Islet precursor cell (in vitro differentiated cells): ENCODE data around the gene CLSTN2.

Experiments
- DNase-seq: peaks from one replicate; pipeline ENCODE4 v3.0.0-alpha.2; 2018

CLSTN2 gene

DNA sequence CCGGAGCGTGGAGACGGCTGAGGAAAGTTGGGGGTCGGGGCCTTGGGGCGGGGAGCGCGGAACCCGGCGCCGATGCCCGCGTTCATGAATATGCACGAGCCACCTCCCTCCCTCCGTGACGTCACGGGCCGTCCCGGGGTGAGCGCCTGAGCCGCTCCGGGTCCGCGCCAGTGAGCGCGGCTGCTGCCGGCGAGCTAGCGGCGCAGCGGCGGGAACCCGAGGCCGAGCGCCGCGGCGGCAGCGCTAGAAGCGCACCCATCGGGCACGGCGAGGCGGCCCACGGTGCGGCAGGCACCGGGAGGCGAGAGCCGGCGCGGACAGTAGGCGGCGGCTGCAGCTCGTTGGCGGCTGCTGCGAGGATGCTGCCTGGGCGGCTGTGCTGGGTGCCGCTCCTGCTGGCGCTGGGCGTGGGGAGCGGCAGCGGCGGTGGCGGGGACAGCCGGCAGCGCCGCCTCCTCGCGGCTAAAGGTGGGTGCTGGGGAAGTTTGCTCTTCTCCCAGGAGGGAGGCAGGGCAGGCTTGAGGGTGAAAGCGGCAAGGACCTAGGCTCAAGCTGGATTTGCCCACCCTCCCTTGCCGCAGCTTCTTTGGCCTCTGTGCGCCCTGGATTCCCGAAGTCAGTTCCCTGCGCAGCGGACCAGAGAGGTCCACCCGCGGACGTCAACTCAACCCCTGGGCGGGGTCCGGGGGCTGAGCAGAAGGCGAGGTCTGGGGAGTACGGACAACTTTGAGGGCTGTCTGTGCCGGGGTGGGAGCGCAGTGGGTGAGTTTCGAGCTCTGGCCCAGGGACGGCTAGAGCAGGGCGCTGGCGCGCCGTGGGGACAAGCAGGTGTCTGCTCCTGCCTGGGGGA lies at the start of gene CLSTN2:
Gene CLSTN2 (plus strand): TSS at position 170 of the 850 bp plus-strand sequence.
- peak; percentile 83 for DNase-seq

DNA sequence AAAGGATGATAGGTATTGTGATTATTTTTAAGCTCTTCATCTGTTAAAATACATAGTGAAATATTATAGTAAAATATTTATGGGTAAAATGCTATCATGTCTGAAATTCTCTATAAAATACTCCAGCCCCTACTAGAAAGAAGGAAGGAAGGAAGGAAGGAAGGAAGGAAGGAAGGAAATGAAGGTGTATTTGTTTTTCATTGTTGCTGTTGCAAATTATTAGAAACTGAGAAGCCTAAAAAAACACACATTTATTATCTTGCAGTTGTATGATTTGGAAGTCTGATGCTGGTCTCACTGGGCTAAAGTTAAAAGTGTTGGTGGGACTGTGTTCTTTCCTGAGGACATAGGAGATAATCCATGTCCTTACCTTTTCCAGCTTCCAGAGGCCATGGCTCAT lies 47.6 kb upstream of the CLSTN2 start:
- DNase-seq: no peak

DNA sequence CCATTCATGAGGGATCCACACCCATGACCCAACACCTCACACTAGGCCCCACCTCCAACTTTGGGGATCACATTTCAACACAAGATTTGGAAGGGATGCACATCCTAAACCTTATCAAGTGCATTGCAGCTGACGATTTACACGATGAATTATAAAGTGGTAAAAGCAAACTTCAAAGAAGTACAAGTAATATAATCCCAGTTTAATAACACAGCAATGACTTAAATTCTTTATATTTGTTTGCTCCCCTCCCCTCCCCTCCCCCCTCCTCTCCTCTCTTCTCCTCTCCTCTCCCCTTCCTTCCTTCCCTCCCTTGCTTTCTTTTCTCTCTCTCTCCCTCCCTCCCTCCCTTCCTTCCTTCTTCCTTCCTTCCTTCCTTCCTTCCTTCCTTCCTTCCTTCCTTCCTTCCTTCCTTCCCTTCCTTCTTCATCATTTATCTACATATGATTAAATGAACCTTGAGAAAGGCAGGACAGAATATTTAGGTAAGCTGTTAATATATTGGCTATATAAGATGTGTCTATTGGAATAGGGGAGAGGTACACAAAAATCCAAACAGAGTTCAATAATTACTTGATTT lies 46.3 kb upstream of the CLSTN2 start:
- no peak for DNase-seq

DNA sequence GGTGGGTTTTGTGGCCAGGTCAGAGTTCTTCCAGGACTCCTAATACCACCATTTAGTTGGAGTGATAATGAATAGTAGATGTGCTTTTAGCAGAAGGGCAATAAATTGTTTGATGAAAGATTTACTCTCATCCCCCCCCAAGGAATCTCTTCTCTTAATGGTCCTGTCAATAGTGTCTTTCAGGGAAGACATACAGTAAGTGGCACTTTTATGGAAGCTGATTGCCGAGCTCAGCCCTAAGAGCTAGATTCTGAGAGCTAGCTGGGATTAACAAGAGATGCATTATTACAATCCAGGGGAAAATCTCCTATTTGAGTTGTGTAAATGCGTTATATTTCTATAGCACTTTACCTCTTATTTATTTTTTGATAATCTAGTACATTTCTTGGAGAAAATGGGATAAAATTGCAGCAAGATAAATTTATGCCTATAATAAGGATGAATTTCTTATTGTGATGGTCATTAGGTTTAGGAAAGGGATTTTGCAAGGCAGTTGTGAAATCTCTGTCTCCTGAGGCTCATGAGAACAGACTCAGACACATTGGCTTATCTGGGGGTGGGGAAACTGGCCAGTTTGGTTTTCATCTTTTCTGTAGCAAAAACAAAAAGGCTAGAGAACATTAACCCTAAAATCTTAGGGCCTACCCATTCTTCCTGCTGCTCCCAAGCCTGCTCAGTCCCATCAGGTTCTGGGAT lies 41.6 kb upstream of the CLSTN2 start:
- peak; percentile 69 for DNase-seq

DNA sequence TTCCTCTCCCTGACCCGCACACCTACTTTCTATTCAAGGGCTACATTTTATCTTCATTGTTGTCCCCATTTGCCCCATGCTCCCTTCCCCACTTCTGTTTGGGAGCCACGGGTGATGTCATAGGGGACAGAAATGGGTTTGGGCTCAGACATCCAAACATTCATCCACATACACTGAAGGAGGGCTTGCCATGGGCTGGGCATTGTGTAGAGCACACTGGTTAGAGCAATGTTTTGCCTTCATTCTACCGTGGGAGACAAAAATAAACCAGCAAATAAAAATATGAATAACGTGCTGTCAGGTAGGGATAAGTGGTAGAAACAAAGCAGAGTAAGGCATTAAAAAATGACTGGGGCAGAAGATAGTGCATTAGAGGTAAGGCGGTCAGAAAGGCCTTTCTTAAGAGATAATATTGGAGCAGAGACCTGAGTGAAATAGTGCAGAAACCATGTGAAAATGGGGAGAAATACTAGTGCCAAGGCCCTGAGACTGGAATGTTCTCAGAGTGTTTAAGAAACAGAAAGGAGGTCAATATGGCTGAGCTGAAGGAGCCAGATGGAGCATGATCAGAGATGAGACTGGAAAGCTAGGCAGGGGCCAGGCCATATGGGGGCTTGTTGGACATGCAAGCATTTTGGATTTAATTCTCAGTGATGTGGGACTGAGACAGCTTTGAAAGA lies 40.9 kb upstream of the CLSTN2 start:
- DNase-seq: no peak

DNA sequence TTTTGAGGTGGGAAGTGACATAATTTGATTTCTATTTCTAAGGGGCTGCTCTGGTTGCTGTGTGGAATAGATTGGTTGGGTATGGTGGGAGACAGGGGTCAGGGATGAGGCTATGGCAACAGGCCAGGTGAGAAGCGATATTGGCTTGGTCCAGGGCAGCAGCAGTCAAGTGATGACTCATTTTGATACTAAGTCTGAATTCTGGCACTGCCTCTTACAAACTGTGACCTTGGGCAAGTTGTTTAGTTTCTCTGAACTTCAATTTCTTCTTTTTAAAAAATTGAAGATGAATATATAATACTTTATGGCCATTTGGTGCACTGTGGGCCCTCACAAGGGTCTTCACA lies 40.4 kb upstream of the CLSTN2 start:
- no peak for DNase-seq

DNA sequence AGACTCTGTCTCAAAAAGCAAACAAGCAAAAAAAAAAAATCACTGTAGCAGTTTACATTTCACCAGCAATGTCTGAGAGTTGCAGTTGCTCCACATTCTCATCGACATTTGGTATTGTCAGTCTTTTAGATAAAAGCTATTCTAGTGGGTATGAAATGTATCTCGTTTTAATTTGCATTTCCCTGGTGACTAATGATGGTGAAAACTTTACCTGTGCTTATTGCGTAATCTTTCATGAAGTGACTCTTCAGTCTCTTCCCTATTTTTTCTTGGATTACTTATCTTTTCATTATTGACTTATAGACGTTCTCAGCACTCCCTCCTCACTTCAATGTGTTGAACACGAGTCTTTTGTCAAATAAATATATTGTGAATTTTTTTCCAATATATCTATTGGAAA lies 37.2 kb upstream of the CLSTN2 start:
- DNase-seq: no peak

DNA sequence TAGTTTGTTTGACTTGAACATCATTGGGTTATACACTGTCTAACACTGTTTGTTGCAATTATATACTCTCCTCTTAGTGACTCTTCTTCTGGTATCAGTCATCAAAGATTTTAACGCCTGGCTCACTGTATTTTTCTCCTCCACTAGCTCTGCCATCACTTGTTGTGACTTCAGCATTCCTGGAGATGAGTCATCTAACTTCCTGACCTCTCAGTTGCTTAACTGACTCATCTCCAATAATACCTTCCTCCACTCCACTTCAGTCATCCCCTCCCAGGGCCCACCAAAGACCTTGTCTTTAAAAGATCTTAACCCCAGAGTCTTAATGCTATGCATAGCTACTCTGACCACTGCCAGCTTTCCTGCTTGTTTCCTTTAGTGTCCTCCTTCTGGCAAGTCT lies 28.6 kb upstream of the CLSTN2 start:
- DNase-seq: peak; percentile 97

DNA sequence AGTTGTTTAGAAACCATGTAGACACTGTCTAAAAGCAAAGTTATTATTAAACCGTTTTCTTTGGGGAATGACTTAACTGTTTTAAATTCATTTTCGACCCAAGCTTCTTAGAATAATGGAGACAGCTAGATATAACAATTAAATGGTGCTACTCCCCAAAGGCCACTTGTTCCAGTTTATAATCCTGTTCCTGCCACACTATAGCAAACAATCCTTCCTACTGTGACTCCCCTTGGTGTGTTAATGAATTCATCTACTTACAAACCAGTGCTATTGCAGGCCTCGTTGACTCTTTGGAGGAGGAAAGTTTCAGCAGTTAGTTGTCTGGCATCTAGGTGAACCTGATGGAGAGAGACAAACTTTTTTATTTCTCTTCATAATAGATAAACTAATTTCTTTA lies 25.2 kb upstream of the CLSTN2 start:
- no peak for DNase-seq

DNA sequence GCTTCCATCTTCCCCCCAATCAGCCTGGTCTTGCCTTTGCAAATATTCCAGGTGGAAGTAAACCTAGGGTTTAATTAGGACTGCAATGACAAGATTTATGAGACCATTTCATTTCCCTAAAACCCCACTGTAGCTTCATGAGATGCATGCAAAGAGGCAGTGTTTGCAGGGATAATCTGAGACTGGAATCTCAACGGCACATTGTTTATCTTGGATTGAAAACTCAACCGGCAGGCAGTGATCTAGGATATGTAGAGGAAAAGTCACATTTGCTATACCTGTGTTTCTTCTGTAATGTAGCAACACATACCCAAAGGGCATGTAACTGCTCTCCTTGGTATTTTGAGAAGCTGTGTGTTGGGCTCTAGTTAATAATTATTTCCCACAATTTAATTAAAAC lies 18.7 kb upstream of the CLSTN2 start:
- DNase-seq: no peak

DNA sequence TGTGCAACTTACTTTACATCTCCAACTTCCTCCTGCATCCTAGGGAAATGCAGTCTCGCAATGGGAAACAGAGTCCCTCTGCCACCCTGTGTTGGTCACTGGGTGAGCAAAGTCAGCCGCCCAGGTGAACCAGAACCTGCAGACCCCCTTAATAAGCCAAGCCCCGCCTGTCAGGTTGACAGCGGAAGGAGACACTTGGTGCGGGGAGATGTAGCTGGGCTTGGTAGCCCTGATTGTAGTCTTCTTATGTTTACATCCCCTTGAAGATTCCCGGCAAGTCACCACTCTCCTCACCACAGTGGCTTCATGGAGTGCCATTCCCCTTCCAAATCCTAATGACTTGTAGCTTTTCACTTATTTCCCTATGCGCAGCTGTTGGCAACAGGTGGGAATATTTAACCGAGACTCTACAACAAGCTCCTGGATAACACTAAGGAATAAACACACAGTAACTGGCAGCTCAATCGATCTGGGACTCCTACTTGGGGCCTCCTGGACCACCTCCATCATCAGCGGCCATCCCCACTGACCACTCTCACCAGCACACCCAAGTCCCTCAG lies 17.7 kb upstream of the CLSTN2 start:
- no peak for DNase-seq

DNA sequence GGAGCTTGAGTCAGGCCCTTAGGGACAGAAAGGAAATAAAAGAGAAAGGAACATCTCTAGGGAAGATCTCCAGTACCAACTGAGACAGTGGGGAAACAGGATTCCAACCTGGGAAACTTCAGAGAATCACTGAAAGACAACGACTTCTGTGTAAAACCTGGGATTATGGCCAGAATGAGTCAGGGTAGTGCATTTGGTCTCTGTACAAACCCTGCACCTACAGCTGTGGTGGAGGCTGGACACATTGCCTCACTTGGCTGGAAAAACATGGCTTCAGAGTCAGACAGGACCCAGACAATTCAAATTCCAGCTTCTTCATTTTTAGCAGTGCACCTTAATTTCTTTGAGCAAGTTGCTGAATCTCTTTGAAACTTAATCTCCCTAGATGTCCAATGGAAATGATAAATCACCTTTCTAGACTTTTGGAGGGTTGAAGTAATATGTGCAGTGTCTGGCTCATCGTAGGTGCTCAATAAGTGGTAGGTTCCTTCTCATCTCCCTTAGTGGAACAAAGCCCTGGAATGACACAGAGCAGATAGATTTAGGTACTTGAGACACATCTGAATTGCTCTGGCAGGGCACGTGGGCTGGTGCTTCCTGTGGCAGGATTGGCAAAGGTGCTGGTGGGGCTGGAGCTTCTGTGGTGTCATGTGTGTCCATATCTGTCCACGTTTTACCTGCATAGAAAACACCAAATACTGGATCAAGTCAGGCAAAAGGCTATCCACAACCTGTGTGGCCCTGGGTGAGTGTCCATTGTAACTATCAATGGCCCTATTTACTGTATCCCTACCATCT lies 6.1 kb upstream of the CLSTN2 start:
- DNase-seq: no peak

DNA sequence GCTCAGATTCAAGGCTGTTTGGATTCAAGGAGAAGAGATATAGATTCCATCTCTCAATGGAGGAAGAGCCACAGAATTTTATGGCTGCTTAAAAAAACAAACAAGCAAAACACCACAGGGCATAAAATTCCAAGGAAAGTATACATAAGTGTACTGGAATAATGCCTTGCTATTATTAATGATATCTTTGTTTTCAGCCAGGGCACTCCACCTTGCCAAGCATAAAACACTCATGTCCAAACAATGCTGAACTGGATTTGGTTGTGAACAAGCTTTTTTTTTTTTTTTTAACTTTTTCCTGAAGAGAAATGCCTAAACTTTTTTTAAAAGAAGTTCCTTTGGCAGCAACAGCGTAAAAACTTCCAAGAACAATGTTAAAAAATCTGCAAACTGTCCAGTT lies 4.8 kb upstream of the CLSTN2 start:
- DNase-seq: no peak

DNA sequence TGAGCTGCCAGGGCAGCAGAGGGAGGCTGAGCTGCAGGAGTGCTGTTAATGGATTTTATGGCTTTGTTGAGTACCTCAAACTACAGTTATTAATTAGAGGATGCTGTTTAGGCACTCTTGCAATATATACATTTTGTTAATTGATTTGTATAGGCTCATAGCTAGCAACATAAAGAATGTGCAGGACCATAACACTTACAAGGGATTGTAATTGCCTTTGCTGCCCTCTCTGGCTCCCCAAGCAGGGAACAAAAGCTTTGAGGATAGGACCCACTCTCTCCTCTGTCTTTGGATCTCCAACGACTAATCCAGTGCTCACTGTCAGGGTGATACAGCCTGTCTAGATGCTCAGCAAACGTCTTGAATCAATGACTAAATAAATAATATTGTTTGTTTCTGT lies 1.2 kb upstream of the CLSTN2 start:
- no peak for DNase-seq

DNA sequence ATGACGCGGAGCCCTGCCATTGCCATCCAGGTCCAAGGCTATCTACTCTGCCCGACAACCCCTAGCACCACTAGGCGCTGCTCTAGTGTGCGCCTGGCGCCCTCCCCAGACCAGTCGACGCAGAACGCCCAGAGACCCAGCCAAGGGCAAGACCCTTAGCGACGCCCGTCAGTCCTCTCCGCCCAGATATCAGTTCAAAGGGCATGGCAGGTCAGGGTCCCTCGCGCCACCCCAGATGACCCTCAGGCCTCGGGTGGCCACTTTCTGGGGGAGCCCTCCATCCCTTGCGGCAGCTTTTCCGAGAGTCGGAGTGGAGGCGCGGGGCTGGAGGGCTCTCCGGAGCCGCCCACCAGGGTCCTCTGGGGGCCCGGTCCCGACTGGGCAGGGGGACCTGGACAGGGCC lies 371 bp upstream of the CLSTN2 start:
- peak; percentile 94 for DNase-seq

DNA sequence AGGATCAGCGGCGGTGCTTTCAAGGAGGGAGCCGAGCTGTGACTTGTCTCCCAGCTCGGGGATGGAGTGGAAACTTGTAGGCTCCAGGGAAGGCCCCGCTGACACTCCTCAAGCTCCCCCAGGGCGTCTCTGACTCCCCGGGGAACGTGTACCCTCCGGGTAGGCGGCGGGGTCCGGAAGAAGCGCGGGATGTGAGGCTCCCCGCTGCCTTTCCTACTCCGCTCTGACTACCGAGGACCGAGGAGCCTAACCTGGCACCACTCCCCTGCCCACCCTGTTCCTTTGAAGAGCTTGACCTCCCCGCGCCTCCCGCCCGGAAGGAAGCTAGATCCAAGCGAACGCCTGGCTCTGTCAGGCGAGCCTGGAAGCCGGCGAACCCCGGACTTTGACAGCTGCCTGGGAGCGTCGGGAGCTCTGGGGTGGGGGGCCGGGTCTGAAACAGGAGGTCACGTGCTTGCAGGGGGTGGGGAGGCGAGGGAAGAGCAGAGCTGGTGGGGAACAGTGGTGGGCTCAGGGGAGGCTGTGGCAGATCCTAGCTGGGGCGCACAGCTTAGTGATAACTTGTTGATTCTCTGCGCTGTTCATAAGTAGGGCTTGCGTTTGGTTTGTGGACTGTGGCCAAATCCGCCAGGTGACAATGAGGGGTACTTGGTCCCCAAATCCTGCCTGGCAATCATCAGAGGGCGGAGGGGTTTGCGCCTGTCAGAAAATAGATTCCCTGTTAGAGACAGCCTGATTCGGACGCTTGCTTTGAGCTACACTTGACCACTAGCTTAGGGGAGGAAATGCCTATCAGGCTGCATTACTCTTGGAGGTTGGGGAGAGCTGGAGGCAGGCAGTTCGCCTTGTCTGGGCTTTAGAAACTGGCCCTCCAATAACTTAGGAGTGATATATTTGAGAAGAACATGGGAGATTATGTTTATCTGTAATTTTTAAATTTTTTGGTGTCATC lies 1.2 kb downstream of the CLSTN2 start:
- DNase-seq: peak; percentile 70

DNA sequence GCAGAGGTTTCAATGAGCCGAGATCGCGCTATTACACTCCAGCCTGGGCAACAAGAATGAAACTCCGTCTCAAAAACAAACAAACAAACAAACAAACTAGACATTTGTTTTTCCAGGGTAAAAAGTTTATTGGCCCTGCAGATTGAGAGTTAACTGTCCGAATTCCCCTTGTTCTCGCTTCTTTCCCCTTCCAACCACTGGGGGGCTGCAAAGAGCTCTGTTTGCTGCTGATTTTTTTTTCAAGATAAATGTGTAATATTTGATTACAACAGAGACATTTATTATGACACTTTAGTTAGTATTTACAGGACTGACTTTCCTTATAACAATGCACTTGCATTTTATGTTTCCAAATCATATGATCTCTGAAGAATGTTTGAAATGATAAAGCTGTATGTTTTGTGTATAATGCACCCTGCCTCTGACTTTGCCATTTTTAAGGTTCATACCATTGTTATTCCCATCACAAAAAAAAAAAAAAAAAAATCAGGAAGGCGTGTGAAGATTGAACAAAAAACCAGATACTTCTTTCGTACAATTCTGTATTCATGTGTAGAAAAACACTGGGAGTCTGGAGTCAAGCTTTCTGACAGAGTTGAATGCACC lies 2.8 kb downstream of the CLSTN2 start:
- DNase-seq: no peak

DNA sequence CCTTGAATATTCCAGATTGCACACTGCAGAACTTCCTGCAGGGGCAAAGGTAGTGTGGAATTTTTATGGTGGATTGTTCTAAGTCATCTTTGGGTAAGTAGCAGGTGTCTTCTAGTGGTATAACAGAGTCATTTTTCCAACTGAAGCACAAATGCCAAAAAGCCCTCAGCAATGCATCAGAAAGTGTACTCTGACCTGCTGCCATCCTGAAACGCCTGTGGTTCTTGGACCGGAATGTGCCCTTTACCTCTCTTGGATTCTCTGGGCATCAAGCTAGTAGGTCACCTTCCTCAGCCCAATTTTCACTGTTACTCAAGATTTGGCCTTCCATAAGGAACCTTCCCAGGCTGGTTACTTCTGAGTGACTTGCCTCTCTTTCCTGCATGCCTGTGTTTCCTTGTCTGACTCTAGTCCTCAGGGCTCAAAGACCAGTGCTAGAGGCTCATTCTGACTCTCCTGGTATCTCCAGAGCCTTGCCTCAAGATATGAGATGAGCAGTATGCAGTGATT lies 4.8 kb downstream of the CLSTN2 start:
- no peak for DNase-seq

DNA sequence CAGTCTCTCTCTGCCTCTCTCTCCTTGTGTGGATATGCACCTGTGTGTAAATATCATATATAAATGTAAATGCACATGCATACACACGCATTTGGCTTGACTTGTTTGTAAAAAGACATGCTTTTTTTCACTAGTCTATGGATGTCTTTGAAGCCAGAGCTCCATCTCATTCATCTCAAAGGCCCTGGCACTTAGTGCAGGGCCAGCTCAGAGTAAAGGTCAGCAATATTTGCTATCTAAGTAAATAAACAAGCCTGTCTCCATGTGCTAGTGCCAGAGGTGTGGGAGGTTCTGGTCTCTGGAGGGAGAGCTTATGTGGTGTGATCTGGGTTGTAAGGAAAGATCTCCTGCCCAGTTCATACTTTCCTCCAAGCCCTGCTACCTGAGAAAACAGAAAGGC lies 5.6 kb downstream of the CLSTN2 start:
- no peak for DNase-seq

DNA sequence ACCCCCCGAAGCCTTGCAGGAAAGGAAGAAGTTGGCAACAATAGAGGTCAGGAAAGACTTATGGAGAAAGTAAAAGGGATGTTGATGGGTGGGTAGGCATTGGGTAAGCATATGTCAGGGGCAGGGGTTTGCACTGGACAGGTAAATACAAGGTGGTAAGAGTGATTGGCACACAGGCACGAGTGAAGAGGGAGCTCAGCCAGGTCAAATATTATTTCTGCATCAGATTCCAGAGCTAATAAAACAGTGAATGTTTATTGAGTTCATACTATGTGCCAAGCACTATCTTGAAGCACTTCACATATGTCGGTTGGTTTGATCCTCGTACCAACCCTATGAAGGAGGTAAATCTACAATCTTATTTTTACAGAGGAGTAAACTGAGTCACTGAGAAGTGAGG lies 6.6 kb downstream of the CLSTN2 start:
- no peak for DNase-seq
